Sigmoid colon (tissue), 7 donors: ENCODE measurements around the gene NRG3. TPM values are rescaled to one million over a fixed set of nuclear protein-coding genes. Genes with fewer than 3 reads are reported as not detected.

Experiments
- DNase-seq: peaks from one replicate; pipeline ENCODE4 v3.0.0-alpha.2; 2019
- H3K27ac ChIP-seq, 4 donors: fragments of 200-600 bp; sonication (generic); one replicate each; pipeline ENCODE4 v1.5.1; 2016 to 2019; ENCODE audit warnings: mild to moderate bottlenecking in 1 of 4
- H3K27me3 ChIP-seq, 3 donors: fragments of 200-600 bp; sonication (generic); one replicate each; pipeline ENCODE4 v1.5.1; 2019; ENCODE audit warnings: mild to moderate bottlenecking in 1 of 3
- H3K36me3 ChIP-seq, 4 donors: fragments of 200-600 bp; sonication (generic); one replicate each; pipeline ENCODE4 v1.5.1; 2016 to 2019
- H3K4me1 ChIP-seq, 4 donors: fragments of 200-600 bp; sonication (generic); one replicate each; pipeline ENCODE4 v1.5.1; 2017 to 2019
- H3K4me3 ChIP-seq, 4 donors: fragments of 200-600 bp; sonication (generic); one replicate each; pipeline ENCODE4 v1.5.1; 2017 to 2019; ENCODE audit warnings: mild to moderate bottlenecking in 2 of 4, moderate library complexity in 1 of 4
- H3K9me3 ChIP-seq, 4 donors: fragments of 200-600 bp in 3 of 4; sonication (generic) in 3 of 4; one replicate each; pipeline versions ENCODE4 v1.5.1 to v1.6.1; 2013 to 2019
- EP300 ChIP-seq, 4 donors: sonication (generic); formaldehyde crosslinking; IDR thresholded peaks; one replicate each; pipeline ENCODE4 v1.6.1; 2017; ENCODE audit warnings: antibody characterized with exemption in 4 of 4
- POLR2A ChIP-seq, 2 donors: fragments of 450-650 bp; IDR thresholded peaks; one replicate each; pipeline ENCODE4 v1.6.1; 2016; ENCODE audit warnings: antibody characterized with exemption in 2 of 2, mild to moderate bottlenecking in 2 of 2, moderate library complexity in 2 of 2
- POLR2AphosphoS5 ChIP-seq, 4 donors: sonication (generic); formaldehyde crosslinking; IDR thresholded peaks; one replicate each; pipeline ENCODE4 v1.6.1; 2017; ENCODE audit warnings: antibody characterized with exemption in 4 of 4
- WGBS, 2 donors: extraction: QIAGEN DNeasy Blood & Tissue Kit; methylation state at CpG; one replicate each; pipeline ENCODE4 v1.1.7; 2013; 5-methylcytosine and 5-hydroxymethylcytosine counted together
- intact Hi-C: fragments of 100-400 bp; cut with DNase I; formaldehyde crosslinking; loops from one replicate; pipeline ENCODE4 v1.15.1; 2023
- polyA plus RNA-seq, 3 donors: library from polyadenylated mRNA; stranded (reverse); fragments of 200-250 nt; gene quantifications; one replicate each; pipeline ENCODE4 v1.2.3, GENCODE V29; 2013
- total RNA-seq, 4 donors: library from RNA; depleted of rRNA; stranded (reverse); fragments of >200 nt; gene quantifications; one replicate each; pipeline ENCODE4 v1.1.0, GENCODE V29; 2016
- TF ChIP-seq, protein P1 (sequence below), 4 experiments: fragments of 450-650 bp in 3 of 4; fragments of 200-600 bp in 1 of 4; IDR thresholded peaks; one replicate each; pipeline ENCODE4 v1.5.1; 2016 to 2019; ENCODE audit warnings: antibody characterized with exemption in 4 of 4, mild to moderate bottlenecking in 3 of 4, moderate library complexity in 2 of 4
- donor health status: healthy with polysubstance abuse.
- donor health status: Bipolar disorder and iron deficiency.
- donor health status: healthy.

NRG3 gene
- total and polyA plus RNA-seq, 7 donors: 0.17 to 2.2 (median 0.82) TPM; not detected in 2

DNA sequence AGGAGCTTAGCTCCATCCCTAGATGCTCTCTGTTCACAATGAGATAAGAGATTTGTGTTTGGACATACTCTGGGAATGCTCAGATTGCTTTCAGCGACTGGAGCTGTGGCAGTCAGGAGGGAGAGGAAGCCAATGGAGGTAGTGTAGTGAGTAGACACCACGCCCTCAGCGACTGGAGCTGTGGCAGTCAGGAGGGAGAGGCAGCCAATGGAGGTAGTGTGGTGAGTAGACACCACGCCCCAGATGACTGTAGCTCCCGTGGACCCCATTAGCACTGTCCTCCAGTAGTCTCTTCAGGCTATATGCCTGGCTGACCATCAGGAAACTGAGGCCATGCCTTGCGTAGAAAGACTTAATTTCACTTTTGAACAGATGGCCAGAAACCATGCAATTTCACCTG lies 1033.8 kb downstream of the NRG3 start:
- no peaks in the 10 kb centered on the region for H3K27me3 ChIP-seq
- H3K9me3 ChIP-seq: no peaks in the 10 kb centered on the region
- H3K4me1 ChIP-seq: no peaks in the 10 kb centered on the region
- TF ChIP-seq POLR2AphosphoS5 (IDR thresholded peaks at IDR 0.05) (no peak), POLR2A (IDR thresholded peaks at IDR 0.05) (no peak), EP300 (IDR thresholded peaks at IDR 0.05) (no peak)
- TF ChIP-seq, protein P1, sequence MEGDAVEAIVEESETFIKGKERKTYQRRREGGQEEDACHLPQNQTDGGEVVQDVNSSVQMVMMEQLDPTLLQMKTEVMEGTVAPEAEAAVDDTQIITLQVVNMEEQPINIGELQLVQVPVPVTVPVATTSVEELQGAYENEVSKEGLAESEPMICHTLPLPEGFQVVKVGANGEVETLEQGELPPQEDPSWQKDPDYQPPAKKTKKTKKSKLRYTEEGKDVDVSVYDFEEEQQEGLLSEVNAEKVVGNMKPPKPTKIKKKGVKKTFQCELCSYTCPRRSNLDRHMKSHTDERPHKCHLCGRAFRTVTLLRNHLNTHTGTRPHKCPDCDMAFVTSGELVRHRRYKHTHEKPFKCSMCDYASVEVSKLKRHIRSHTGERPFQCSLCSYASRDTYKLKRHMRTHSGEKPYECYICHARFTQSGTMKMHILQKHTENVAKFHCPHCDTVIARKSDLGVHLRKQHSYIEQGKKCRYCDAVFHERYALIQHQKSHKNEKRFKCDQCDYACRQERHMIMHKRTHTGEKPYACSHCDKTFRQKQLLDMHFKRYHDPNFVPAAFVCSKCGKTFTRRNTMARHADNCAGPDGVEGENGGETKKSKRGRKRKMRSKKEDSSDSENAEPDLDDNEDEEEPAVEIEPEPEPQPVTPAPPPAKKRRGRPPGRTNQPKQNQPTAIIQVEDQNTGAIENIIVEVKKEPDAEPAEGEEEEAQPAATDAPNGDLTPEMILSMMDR (IDR thresholded peaks at IDR 0.05): no peak
- H3K4me3 ChIP-seq: no peak overlapping the region
- DNase-seq: no peak
- no peaks in the 10 kb centered on the region for H3K36me3 ChIP-seq
- intact Hi-C loops: no loop called here
- no peak overlapping the region for H3K27ac ChIP-seq
- WGBS, 2 donors: 72 to 87% methylated on average over 6 of the region's 6 CpGs

DNA sequence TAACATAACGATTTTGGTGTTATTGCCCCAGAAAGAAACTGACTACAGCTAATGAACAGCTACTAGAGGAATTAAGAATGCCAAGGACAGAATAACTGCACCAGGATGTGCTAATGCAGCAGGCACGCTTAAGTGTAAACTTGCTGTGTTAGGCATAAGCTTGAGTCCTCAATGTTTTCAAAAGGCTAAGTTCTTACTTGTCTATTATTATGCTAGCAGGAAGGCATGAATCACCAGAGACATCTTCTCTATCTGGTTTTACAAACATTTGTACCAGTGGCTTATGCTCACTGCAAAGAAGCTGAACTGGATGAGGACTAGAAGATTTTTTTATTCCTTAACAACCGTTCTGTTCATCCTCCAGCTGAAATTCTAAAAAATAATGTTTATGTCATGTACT lies 1035.3 kb downstream of the NRG3 start:
- TF ChIP-seq POLR2AphosphoS5 (IDR thresholded peaks at IDR 0.05) (no peak), POLR2A (IDR thresholded peaks at IDR 0.05) (no peak), EP300 (IDR thresholded peaks at IDR 0.05) (no peak)
- TF ChIP-seq, protein P1 (IDR thresholded peaks at IDR 0.05): no peak

DNA sequence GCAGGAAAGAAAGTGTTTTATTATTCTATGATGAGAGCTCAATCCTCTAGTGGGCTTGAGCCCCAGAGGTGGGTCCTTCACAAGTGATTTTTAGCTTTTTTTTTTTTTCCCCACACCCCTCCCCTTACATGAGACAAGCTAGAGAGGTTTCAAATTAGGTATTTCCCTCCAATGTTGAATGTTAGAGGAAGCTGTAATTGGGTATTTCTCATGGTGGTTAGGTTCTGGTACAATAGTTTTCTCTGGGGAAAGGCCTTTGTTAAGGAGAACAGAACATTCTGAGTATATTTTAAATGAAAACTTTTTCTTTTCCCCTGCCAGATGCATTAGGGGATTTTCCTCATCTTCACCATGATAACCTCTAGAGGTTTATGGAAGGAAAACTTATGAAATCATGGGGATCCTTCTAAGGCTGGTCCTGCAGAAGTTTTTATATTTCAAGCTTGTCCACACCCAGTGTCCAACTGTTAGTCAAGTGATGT lies 1039.7 kb downstream of the NRG3 start:
- H3K4me1 ChIP-seq: no peaks in the 10 kb centered on the region
- H3K4me3 ChIP-seq: no peak overlapping the region
- no peak for DNase-seq
- no peaks in the 10 kb centered on the region for H3K9me3 ChIP-seq
- TF ChIP-seq EP300 (IDR thresholded peaks at IDR 0.05): no peak
- TF ChIP-seq POLR2A (IDR thresholded peaks at IDR 0.05): no peak
- TF ChIP-seq, protein P1 (IDR thresholded peaks at IDR 0.05): no peak
- no peak for TF ChIP-seq POLR2AphosphoS5 (IDR thresholded peaks at IDR 0.05)
- no peak overlapping the region for H3K27ac ChIP-seq
- H3K27me3 ChIP-seq: no peaks in the 10 kb centered on the region
- intact Hi-C loops: no loop called here
- H3K36me3 ChIP-seq: no peaks in the 10 kb centered on the region

More for the DNA sequence above, 1035.3 kb downstream of the NRG3 start:
- Histone ChIP-seq H3K36me3 (no peaks in the 10 kb centered on the region), H3K4me3 (no peak overlapping the region), H3K27ac (no peak overlapping the region), H3K4me1 (no peaks in the 10 kb centered on the region), H3K9me3 (no peaks in the 10 kb centered on the region), H3K27me3 (no peaks in the 10 kb centered on the region)
- WGBS, 2 donors: 76 to 79% methylated on average over 3 of the region's 3 CpGs
- intact Hi-C loops: no loop called here
- no peak for DNase-seq

DNA sequence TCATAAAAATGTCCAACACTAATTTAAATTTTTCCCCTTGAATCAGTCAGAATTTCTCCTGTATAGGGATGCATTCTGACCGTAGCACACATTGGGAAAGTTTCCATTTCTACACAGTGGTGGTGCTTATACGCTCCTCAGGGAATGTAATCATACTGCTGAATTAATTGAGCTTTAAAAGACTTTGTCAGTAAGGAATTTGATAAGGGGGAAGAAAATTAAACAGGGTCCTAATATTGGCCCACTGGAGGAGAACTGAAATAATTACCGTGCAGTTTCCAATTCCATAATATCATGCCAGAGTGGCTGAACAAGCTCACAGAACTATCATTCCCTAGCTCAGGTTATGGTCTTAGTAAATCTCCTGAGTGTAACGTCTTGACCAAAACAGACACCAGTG lies 1041.9 kb downstream of the NRG3 start:
- Histone ChIP-seq H3K36me3 (no peaks in the 10 kb centered on the region), H3K4me3 (no peak overlapping the region), H3K27me3 (no peaks in the 10 kb centered on the region), H3K9me3 (no peaks in the 10 kb centered on the region), H3K27ac (no peak overlapping the region), H3K4me1 (no peaks in the 10 kb centered on the region)
- intact Hi-C loops: no loop called here
- DNase-seq: no peak
- 78 to 89% methylated on average over 4 of the region's 4 CpGs for WGBS, 2 donors
- TF ChIP-seq, protein P1 (IDR thresholded peaks at IDR 0.05): no peak
- no peak for TF ChIP-seq POLR2AphosphoS5 (IDR thresholded peaks at IDR 0.05)

DNA sequence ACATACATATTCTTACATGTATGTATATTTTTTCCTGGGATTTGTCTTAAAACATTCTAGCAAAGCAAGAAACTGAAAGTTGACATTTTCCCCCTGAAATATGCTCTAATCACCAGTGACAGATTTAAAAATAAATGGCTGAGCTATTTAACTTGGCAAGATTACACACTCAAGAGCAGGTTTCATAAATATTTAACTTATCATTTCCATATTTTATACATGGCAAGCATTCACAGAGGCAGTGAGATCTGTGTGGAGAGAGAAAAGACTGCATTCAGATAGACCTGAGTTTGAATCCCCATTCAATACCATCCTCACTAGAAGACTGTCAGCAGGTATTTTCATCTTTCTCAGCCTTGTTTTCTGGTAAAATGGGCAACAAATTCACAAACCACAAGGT lies 1043.0 kb downstream of the NRG3 start:
- Histone ChIP-seq H3K27me3 (no peaks in the 10 kb centered on the region), H3K36me3 (no peaks in the 10 kb centered on the region), H3K4me1 (no peaks in the 10 kb centered on the region), H3K9me3 (no peaks in the 10 kb centered on the region), H3K27ac (no peak overlapping the region), H3K4me3 (no peak overlapping the region)
- DNase-seq: no peak
- TF ChIP-seq, protein P1 (IDR thresholded peaks at IDR 0.05): no peak
- TF ChIP-seq EP300 (IDR thresholded peaks at IDR 0.05) (no peak), POLR2A (IDR thresholded peaks at IDR 0.05) (no peak), POLR2AphosphoS5 (IDR thresholded peaks at IDR 0.05) (no peak)
- intact Hi-C loops: no loop called here
